K562 (cell line): ENCODE results near the gene DUS4L. TPM values are rescaled to one million over a fixed set of nuclear protein-coding genes. Genes with fewer than 3 reads are reported as not detected.
A peak's percentile ranks its signal among the peaks of the same experiment; 100 is the strongest.

Experiments used
- CCNT2 ChIP-seq: IDR thresholded peaks from 2 replicates; pipeline ENCODE4 v1.6.1; 2011; ENCODE audit warnings: borderline replicate concordance, low read depth, mild to moderate bottlenecking, moderate library complexity, mixed read lengths, low read length; ENCODE audit not compliant: insufficient read length; ENCODE audit errors: extremely low read depth
- ELF2 ChIP-seq: fragments of 250-450 bp; sonication (Bioruptor Pico); IDR thresholded peaks from 2 replicates; pipeline ENCODE4 v1.5.0; 2021; ENCODE audit warnings: mild to moderate bottlenecking
- GATA2 ChIP-seq: sonication (generic); formaldehyde crosslinking; IDR thresholded peaks from 2 replicates; pipeline ENCODE4 v1.4.0; 2020; ENCODE audit warnings: mild to moderate bottlenecking, missing genetic modification reagents
- ILK ChIP-seq: fragments of 450-650 bp; IDR thresholded peaks from 2 replicates; pipeline ENCODE4 v1.6.1; 2016; ENCODE audit warnings: missing genetic modification characterization, low read depth, mild to moderate bottlenecking, missing compliant biosample characterization, moderate library complexity, borderline replicate concordance
- NR3C1 ChIP-seq: sonication (generic); formaldehyde crosslinking; IDR thresholded peaks from 2 replicates; pipeline ENCODE4 v1.8.1; 2022; ENCODE audit warnings: missing genetic modification reagents
- PCBP2 ChIP-seq: fragments of 200-400 bp; formaldehyde crosslinking; IDR thresholded peaks from 2 replicates; pipeline ENCODE4 v1.6.1; 2018; ENCODE audit warnings: low read length, low read depth, mild to moderate bottlenecking, moderate library complexity; ENCODE audit not compliant: poor library complexity, severe bottlenecking
- POLR2B ChIP-seq: fragments of 450-650 bp; IDR thresholded peaks from 2 replicates; pipeline ENCODE4 v1.6.1; 2018; ENCODE audit warnings: low read depth; ENCODE audit not compliant: partially characterized antibody
- TEAD4 ChIP-seq, 2 experiments: sonication (generic) in 1 of 2; formaldehyde crosslinking in 1 of 2; IDR thresholded peaks; 2 replicates each; pipeline versions ENCODE4 v1.6.1 to v1.8.0; 2012 to 2022; ENCODE audit warnings: borderline replicate concordance in 1 of 2, inconsistent platforms in 1 of 2, low read length in 1 of 2, mild to moderate bottlenecking in 1 of 2, missing genetic modification reagents in 1 of 2
- ZKSCAN3 ChIP-seq: fragments of 250-450 bp; sonication (Bioruptor Pico); IDR thresholded peaks from 2 replicates; pipeline ENCODE4 v1.4.0; 2020
- ZNF551 ChIP-seq: fragments of 250-450 bp; sonication (Bioruptor Pico); IDR thresholded peaks from 2 replicates; pipeline ENCODE4 v1.5.0; 2021; ENCODE audit warnings: mild to moderate bottlenecking, moderate library complexity
- ZNF583 ChIP-seq: fragments of 250-450 bp; sonication (Bioruptor Pico); IDR thresholded peaks from 2 replicates; pipeline ENCODE4 v1.4.0; 2020
- polyA plus RNA-seq, 8 experiments: library from polyadenylated mRNA; depleted of rRNA in 4 of 8; stranded (reverse) in 5 of 8; unstranded in 3 of 8; fragments of >200 nt; fragmentation: Nextera tagmentation in 2 of 8; fragmentation: Illumina TruSeq in 1 of 8; extraction: Ambion mirVana in 2 of 8; extraction: Trizol in 1 of 8; gene quantifications; 2 replicates each; pipeline versions ENCODE4 v1.2.1 to v1.2.3, GENCODE V29; 2011 to 2014; ENCODE audit warnings: inconsistent platforms in 1 of 8, missing spikeins in 1 of 8
- total RNA-seq, 7 experiments: library from RNA; depleted of rRNA in 6 of 7; stranded (reverse); fragments of >200 nt in 6 of 7; fragmentation: Illumina TruSeq in 2 of 7; extraction: Trizol in 2 of 7; gene quantifications; 2 replicates each; pipeline versions ENCODE4 v1.2.1 to v1.2.3, GENCODE V29; 2011 to 2021; ENCODE audit warnings: low replicate concordance in 1 of 7
- TF ChIP-seq, protein P1 (sequence below), 3 experiments: fragments of 200-800 bp in 1 of 3; sonication (Bioruptor generic) in 1 of 3; sonication (generic) in 1 of 3; formaldehyde crosslinking in 1 of 3; IDR thresholded peaks; 2 replicates each; pipeline versions ENCODE4 v1.6.1 to v1.8.0; 2016 to 2022; ENCODE audit warnings: mild to moderate bottlenecking in 2 of 3, missing compliant biosample characterization in 2 of 3, missing genetic modification characterization in 2 of 3, missing genetic modification reagents in 1 of 3
- TF ChIP-seq, protein P2 (sequence below): fragments of 450-650 bp; IDR thresholded peaks from 2 replicates; pipeline ENCODE4 v1.6.1; 2014; ENCODE audit warnings: low read depth, mild to moderate bottlenecking, moderate library complexity, borderline replicate concordance
- TF ChIP-seq, protein P3 (sequence below): sonication (generic); formaldehyde crosslinking; IDR thresholded peaks from 2 replicates; pipeline ENCODE4 v1.8.1; 2023; ENCODE audit warnings: mild to moderate bottlenecking, missing genetic modification reagents, moderate library complexity
- TF ChIP-seq, protein P4 (sequence below): IDR thresholded peaks from 3 replicates; pipeline ENCODE4 v1.6.1; 2011; ENCODE audit warnings: borderline replicate concordance, mild to moderate bottlenecking; ENCODE audit not compliant: insufficient read length, insufficient read depth
- TF ChIP-seq, protein P5 (sequence below): fragments of 200-800 bp; sonication (Bioruptor generic); IDR thresholded peaks from 2 replicates; pipeline ENCODE4 v1.6.1; 2017; ENCODE audit warnings: missing genetic modification characterization, missing compliant biosample characterization
- TF ChIP-seq, protein P6 (sequence below): fragments of 250-450 bp; sonication (Bioruptor Pico); IDR thresholded peaks from 2 replicates; pipeline ENCODE4 v1.5.0; 2020; ENCODE audit warnings: mild to moderate bottlenecking

The DUS4L gene
- total and polyA plus RNA-seq, 9 of the 15 experiments (the other 6 are each of a cell fraction or from before 2014, with no cell fraction given): 12.2 to 33.6 (median 28.6) TPM

DNA sequence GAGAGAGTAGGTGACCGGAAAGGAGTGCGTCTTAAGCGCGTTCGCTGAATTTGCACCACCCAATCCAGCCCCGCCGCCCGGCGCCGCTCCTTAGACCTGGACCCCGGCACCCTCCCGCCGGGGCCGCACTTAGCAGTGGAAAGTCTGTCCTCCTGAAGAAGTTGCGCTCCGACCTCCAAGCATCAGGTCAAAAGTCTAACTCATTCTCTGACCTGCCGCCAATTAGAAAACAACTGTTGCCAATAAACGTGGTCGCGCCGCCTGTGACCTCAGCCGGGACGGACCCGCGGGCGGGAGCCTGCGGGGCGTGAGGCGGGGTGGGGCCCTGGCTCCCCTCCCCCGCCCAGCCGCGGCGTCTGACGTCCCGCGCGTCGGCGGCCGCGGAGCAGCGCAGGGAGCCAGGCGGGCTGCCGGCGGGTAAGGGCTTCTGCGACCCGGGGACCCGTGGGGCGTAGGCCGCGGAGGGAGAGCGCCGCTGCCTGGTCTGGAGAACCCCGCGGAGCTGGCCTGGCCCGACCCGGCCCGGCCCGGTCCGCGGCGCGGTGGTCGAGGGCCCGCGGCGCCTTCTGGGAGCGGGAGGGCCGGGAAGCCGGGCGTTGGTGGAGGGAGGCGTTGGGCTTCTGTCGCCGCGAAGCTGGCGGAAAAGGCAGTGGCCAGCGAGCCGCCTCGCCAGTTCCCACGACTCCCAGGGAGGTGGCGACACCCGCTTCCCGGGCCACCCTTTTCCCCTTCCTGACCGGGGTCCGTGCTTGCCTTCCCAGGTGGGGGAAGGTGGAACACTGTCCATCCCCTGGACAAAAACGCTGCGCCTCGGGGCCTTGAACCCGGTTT, 16.3 kb downstream of the DUS4L start, which contains the start of gene BCAP29 (continued):
- TF ChIP-seq, protein P1, sequence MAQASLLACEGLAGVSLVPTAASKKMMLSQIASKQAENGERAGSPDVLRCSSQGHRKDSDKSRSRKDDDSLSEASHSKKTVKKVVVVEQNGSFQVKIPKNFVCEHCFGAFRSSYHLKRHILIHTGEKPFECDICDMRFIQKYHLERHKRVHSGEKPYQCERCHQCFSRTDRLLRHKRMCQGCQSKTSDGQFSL (CRISPR knock-in tag; IDR thresholded peaks at IDR 0.05): no peak
- TF ChIP-seq, protein P1 (tag; IDR thresholded peaks at IDR 0.05): peak in 1 of 2 experiments; percentile 60; a peak in 2 of 4 replicates
- TF ChIP-seq, protein P2, sequence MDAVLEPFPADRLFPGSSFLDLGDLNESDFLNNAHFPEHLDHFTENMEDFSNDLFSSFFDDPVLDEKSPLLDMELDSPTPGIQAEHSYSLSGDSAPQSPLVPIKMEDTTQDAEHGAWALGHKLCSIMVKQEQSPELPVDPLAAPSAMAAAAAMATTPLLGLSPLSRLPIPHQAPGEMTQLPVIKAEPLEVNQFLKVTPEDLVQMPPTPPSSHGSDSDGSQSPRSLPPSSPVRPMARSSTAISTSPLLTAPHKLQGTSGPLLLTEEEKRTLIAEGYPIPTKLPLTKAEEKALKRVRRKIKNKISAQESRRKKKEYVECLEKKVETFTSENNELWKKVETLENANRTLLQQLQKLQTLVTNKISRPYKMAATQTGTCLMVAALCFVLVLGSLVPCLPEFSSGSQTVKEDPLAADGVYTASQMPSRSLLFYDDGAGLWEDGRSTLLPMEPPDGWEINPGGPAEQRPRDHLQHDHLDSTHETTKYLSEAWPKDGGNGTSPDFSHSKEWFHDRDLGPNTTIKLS: peak; percentile 81
- TF ChIP-seq, protein P3, sequence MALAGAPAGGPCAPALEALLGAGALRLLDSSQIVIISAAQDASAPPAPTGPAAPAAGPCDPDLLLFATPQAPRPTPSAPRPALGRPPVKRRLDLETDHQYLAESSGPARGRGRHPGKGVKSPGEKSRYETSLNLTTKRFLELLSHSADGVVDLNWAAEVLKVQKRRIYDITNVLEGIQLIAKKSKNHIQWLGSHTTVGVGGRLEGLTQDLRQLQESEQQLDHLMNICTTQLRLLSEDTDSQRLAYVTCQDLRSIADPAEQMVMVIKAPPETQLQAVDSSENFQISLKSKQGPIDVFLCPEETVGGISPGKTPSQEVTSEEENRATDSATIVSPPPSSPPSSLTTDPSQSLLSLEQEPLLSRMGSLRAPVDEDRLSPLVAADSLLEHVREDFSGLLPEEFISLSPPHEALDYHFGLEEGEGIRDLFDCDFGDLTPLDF (CRISPR knock-in tag): peak; percentile 71; the same call in 1 of the 2 replicates
- no peak for TF ChIP-seq PCBP2
- TF ChIP-seq, protein P4, sequence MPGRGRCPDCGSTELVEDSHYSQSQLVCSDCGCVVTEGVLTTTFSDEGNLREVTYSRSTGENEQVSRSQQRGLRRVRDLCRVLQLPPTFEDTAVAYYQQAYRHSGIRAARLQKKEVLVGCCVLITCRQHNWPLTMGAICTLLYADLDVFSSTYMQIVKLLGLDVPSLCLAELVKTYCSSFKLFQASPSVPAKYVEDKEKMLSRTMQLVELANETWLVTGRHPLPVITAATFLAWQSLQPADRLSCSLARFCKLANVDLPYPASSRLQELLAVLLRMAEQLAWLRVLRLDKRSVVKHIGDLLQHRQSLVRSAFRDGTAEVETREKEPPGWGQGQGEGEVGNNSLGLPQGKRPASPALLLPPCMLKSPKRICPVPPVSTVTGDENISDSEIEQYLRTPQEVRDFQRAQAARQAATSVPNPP: no peak
- TF ChIP-seq, protein P5, sequence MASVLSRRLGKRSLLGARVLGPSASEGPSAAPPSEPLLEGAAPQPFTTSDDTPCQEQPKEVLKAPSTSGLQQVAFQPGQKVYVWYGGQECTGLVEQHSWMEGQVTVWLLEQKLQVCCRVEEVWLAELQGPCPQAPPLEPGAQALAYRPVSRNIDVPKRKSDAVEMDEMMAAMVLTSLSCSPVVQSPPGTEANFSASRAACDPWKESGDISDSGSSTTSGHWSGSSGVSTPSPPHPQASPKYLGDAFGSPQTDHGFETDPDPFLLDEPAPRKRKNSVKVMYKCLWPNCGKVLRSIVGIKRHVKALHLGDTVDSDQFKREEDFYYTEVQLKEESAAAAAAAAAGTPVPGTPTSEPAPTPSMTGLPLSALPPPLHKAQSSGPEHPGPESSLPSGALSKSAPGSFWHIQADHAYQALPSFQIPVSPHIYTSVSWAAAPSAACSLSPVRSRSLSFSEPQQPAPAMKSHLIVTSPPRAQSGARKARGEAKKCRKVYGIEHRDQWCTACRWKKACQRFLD (CRISPR knock-in tag): peak; percentile 55
- TF ChIP-seq NR3C1 (CRISPR knock-in tag): 0 out of 2 replicates have a peak, but pooled peaks have one; percentile 55
- TF ChIP-seq, protein P6, sequence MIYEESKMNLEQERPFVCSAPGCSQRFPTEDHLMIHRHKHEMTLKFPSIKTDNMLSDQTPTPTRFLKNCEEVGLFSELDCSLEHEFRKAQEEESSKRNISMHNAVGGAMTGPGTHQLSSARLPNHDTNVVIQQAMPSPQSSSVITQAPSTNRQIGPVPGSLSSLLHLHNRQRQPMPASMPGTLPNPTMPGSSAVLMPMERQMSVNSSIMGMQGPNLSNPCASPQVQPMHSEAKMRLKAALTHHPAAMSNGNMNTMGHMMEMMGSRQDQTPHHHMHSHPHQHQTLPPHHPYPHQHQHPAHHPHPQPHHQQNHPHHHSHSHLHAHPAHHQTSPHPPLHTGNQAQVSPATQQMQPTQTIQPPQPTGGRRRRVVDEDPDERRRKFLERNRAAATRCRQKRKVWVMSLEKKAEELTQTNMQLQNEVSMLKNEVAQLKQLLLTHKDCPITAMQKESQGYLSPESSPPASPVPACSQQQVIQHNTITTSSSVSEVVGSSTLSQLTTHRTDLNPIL (CRISPR knock-in tag): no peak
- TF ChIP-seq POLR2B: peak; percentile 93
- TF ChIP-seq CCNT2: peak; percentile 98
- no peak for TF ChIP-seq GATA2 (CRISPR knock-in tag)
- TF ChIP-seq ZKSCAN3: no peak
- peak; percentile 67; the same call in 1 of the 2 replicates for TF ChIP-seq ELF2 (CRISPR knock-in tag)
- 0 out of 2 replicates have a peak, but pooled peaks have one; percentile 66 for TF ChIP-seq ZNF583 (CRISPR knock-in tag)
- no peak for TF ChIP-seq ZNF551
- 0 out of 2 replicates have a peak, but pooled peaks have one; percentile 16 for TF ChIP-seq TEAD4 (IDR thresholded peaks at IDR 0.05; ENCODE audit: low read length)
- TF ChIP-seq TEAD4 (CRISPR knock-in tag; IDR thresholded peaks at IDR 0.05; ENCODE audit: borderline replicate concordance): no peak
- no peak for TF ChIP-seq ILK (tag)
